Measurements from ENCODE around the gene SLC38A8. TPM values are rescaled to one million over a fixed set of nuclear protein-coding genes. Genes with fewer than 3 reads are reported as not detected.

SLC38A8 gene
- total and polyA plus RNA-seq, 9 donors: 0.62 to 0.98 (median 0.66) TPM; not detected in 6

GRCh38 chr16:84087466-84088151 is 45.0 kb upstream of the SLC38A8 start:
- WGBS, 3 donors: 62 to 69% (median 67%) methylated on average over 11 of the region's 11 CpGs
- no peaks in the 10 kb centered on the region for H3K27me3 ChIP-seq
- no peak overlapping the region for H3K27ac ChIP-seq
- DNase-seq: no peak
- intact Hi-C loops (cut with DNase I): loop anchor here in 3 of 4 donors (10.0 kb wide), 2 partner anchors 87 to 97 kb away; partner anchors contain the start of gene TAF1C (in 2 of the 3)
- no peak overlapping the region for H3K4me3 ChIP-seq
- H3K36me3 ChIP-seq: peaks cover 3% of the 10 kb centered on the region
- no peaks in the 10 kb centered on the region for H3K9me3 ChIP-seq
- no peaks in the 10 kb centered on the region for H3K4me1 ChIP-seq (ENCODE audit: insufficient read depth)
- TF ChIP-seq CTCF (IDR thresholded peaks at IDR 0.05) (no peak), EP300 (IDR thresholded peaks at IDR 0.05) (no peak), POLR2A (IDR thresholded peaks at IDR 0.05) (no peak)

- Histone ChIP-seq H3K4me1 (ENCODE audit: insufficient read depth) (no peaks in the 10 kb centered on the region), H3K36me3 (peaks cover 3% of the 10 kb centered on the region), H3K27ac (no peak overlapping the region), H3K4me3 (no peak overlapping the region), H3K27me3 (no peaks in the 10 kb centered on the region), H3K9me3 (no peaks in the 10 kb centered on the region)
- intact Hi-C loops (cut with DNase I): loop anchor here in 3 of 4 donors (10.0 kb wide), 2 partner anchors 88 to 98 kb away; partner anchors contain the start of gene TAF1C (in 2 of the 3)
- no peak for TF ChIP-seq EP300 (IDR thresholded peaks at IDR 0.05)
- no peak for TF ChIP-seq CTCF (IDR thresholded peaks at IDR 0.05)
- TF ChIP-seq POLR2A (IDR thresholded peaks at IDR 0.05): no peak
- DNase-seq: no peak
- WGBS, 3 donors: 81 to 85% (median 83%) methylated on average over 12 of the region's 12 CpGs
These were observed 44.4 kb upstream of the SLC38A8 start for GRCh38 chr16:84087001-84087400.

GRCh38 chr16:84086341-84086740 is 43.7 kb upstream of the SLC38A8 start:
- H3K4me3 ChIP-seq: no peak overlapping the region
- no peaks in the 10 kb centered on the region for H3K4me1 ChIP-seq (ENCODE audit: insufficient read depth)
- H3K27ac ChIP-seq: no peak overlapping the region
- H3K36me3 ChIP-seq: peaks cover 3% of the 10 kb centered on the region
- TF ChIP-seq EP300 (IDR thresholded peaks at IDR 0.05): no peak
- no peak for TF ChIP-seq CTCF (IDR thresholded peaks at IDR 0.05)
- TF ChIP-seq POLR2A (IDR thresholded peaks at IDR 0.05): no peak
- WGBS, 3 donors: 66 to 71% (median 69%) methylated on average over 11 of the region's 11 CpGs
- DNase-seq: no peak
- intact Hi-C loops (cut with DNase I): loop anchor here in 3 of 4 donors (10.0 kb wide), 2 partner anchors 88 to 98 kb away; partner anchors contain the start of gene TAF1C (in 2 of the 3)
- no peaks in the 10 kb centered on the region for H3K27me3 ChIP-seq
- no peaks in the 10 kb centered on the region for H3K9me3 ChIP-seq

GRCh38 chr16:84085773-84086172 is 43.2 kb upstream of the SLC38A8 start:
- no peaks in the 10 kb centered on the region for H3K36me3 ChIP-seq
- TF ChIP-seq CTCF (IDR thresholded peaks at IDR 0.05) (no peak), POLR2A (IDR thresholded peaks at IDR 0.05) (no peak), EP300 (IDR thresholded peaks at IDR 0.05) (no peak)
- no peaks in the 10 kb centered on the region for H3K9me3 ChIP-seq
- H3K4me3 ChIP-seq: no peak overlapping the region
- H3K4me1 ChIP-seq (ENCODE audit: insufficient read depth): no peaks in the 10 kb centered on the region
- WGBS, 3 donors: 26 to 36% (median 28%) methylated on average over 6 of the region's 6 CpGs
- H3K27me3 ChIP-seq: no peaks in the 10 kb centered on the region
- H3K27ac ChIP-seq: no peak overlapping the region
- intact Hi-C loops (cut with DNase I): loop anchor here in 3 of 4 donors (10.0 kb wide), 2 partner anchors 89 to 99 kb away; partner anchors contain the start of gene TAF1C (in 2 of the 3)
- no peak for DNase-seq
